K562 (cell line): ENCODE data around the gene NOCT. TPM values are rescaled to one million over a fixed set of nuclear protein-coding genes. Genes with fewer than 3 reads are reported as not detected.
"Not testable (repeated sequence)": the region's sequence is repeated elsewhere in the genome, so short reads cannot be mapped to it uniquely, and the experiment has no call there.

Experiments used
- ATAC-seq: fragments of 200-7000 bp; cut with Tn5 transposase; 3 replicates; pipeline ENCODE4 v1.9.1; 2020; ENCODE audit warnings: moderate library complexity
- BruUV-seq: library from RNA; stranded (reverse); fragments of 400-500 nt; replicated peaks from 2 replicates; lab custom pipeline; 2021; lab: Mats Ljungman, UMichigan
- CTCF ChIA-PET: fragments of 300-600 bp; formaldehyde crosslinking; extraction: SDS; loops from one replicate; lab custom pipeline; 2021; ENCODE audit warnings: low intra/inter-chr PET ratio; lab: Yijun Ruan, JAX
- POLR2A ChIA-PET: fragments of 300-600, 350-650 bp; sonication (Branson Sonifier 250); formaldehyde crosslinking; extraction: SDS; loops from one replicate; lab custom pipeline; 2021; ENCODE audit warnings: antibody characterized with exemption, inconsistent platforms; lab: Yijun Ruan, JAX
- DNase-seq, 4 experiments: peaks; one replicate each; pipeline versions ENCODE4 v3.0.0 to v3.0.0-alpha.2; 2011 to 2018; ENCODE audit warnings: low spot score in 3 of 4, mixed read lengths in 3 of 4; ENCODE audit errors: extremely low read depth in 1 of 4
- FAIRE-seq: peaks from 2 replicates; lab custom pipeline; 2011; peaks lifted over from hg19 to GRCh38; lab: Jason Lieb, UNC
- H2AFZ ChIP-seq: 2 replicates; pipeline ENCODE4 v1.6.0; 2011; ENCODE audit warnings: low read depth, low read length, control low read depth, inconsistent platforms
- H3K27ac ChIP-seq: fragments of 200-600 bp; 3 replicates; pipeline ENCODE4 v1.8.0; 2011; ENCODE audit warnings: low read depth, mild to moderate bottlenecking, control low read depth, inconsistent platforms, low read length, moderate library complexity, mixed read lengths; ENCODE audit errors: extremely low read depth
- H3K27me3 ChIP-seq, 2 experiments: fragments of 300-600 bp in 1 of 2; 2 replicates in 1 of 2; 3 replicates in 1 of 2; pipeline versions ENCODE4 v1.6.0 to v1.8.0; 2011; ENCODE audit warnings: inconsistent platforms in 2 of 2, low read length in 2 of 2, mild to moderate bottlenecking in 1 of 2, mixed read lengths in 1 of 2, moderate library complexity in 1 of 2; ENCODE audit not compliant: control insufficient read depth in 2 of 2, insufficient read depth in 2 of 2
- H3K36me3 ChIP-seq: fragments of 300-600 bp; 3 replicates; pipeline ENCODE4 v1.8.0; 2011; ENCODE audit warnings: mild to moderate bottlenecking, low read length, inconsistent platforms; ENCODE audit not compliant: control insufficient read depth, insufficient read depth
- H3K4me1 ChIP-seq, 2 experiments: fragments of 200-600 bp in 1 of 2; replicated peaks in 1 of 2; 2 replicates in 1 of 2; 3 replicates in 1 of 2; pipeline versions ENCODE4 v1.5.1 to v1.8.0; 2011; ENCODE audit warnings: inconsistent platforms in 2 of 2, low read length in 2 of 2, mild to moderate bottlenecking in 1 of 2, mixed read lengths in 1 of 2, moderate library complexity in 1 of 2; ENCODE audit not compliant: control insufficient read depth in 2 of 2, insufficient read depth in 2 of 2
- H3K4me2 ChIP-seq: 2 replicates; pipeline ENCODE4 v1.6.1; 2011; ENCODE audit warnings: low read length, control low read depth, inconsistent platforms, mixed read lengths; ENCODE audit not compliant: insufficient read depth
- H3K4me3 ChIP-seq: fragments of 200-600 bp; sonication (generic), shearing (Covaris generic); 2 replicates; pipeline ENCODE4 v1.5.1; 2016; ENCODE audit warnings: control low read depth, inconsistent platforms
- H3K79me2 ChIP-seq: fragments of 200-600 bp; 3 replicates; pipeline ENCODE4 v1.8.0; 2011; ENCODE audit warnings: low read length, inconsistent platforms; ENCODE audit not compliant: control insufficient read depth, insufficient read depth
- H3K9ac ChIP-seq, 2 experiments: 2 replicates each; pipeline versions ENCODE4 v1.6.0 to v1.6.1; 2011; ENCODE audit warnings: low read depth in 2 of 2, low read length in 2 of 2, control low read depth in 1 of 2, inconsistent platforms in 1 of 2, mild to moderate bottlenecking in 1 of 2, mixed read lengths in 1 of 2; ENCODE audit not compliant: insufficient read depth in 1 of 2
- H3K9me1 ChIP-seq: one replicate; pipeline ENCODE4 v1.6.0; 2011; ENCODE audit warnings: inconsistent platforms, mild to moderate bottlenecking, low read length, moderate library complexity; ENCODE audit not compliant: control insufficient read depth, insufficient read depth
- H3K9me3 ChIP-seq: replicated peaks from 2 replicates; pipeline ENCODE4 v1.5.1; 2011; ENCODE audit warnings: low read depth, low read length, inconsistent platforms; ENCODE audit not compliant: control insufficient read depth, insufficient read depth
- H4K20me1 ChIP-seq: replicated peaks from 2 replicates; pipeline ENCODE4 v1.6.1; 2011; ENCODE audit warnings: low read length, inconsistent platforms, mixed read lengths; ENCODE audit not compliant: control insufficient read depth, insufficient read depth
- CEBPB ChIP-seq: fragments of 450-650 bp; IDR thresholded peaks from 2 replicates; pipeline ENCODE4 v1.6.1; 2016; ENCODE audit warnings: missing genetic modification characterization, missing compliant biosample characterization
- WGBS: fragments of 100-300 bp; shearing (Covaris generic); methylation state at CpG from one replicate; pipeline ENCODE4 v1.1.6; 2016; ENCODE audit warnings: low coverage, mixed read lengths; ENCODE audit not compliant: insufficient coverage; ENCODE audit errors: missing lambda C conversion rate; 5-methylcytosine and 5-hydroxymethylcytosine counted together
- in situ Hi-C: fragments of 300-500 bp; cut with MboI; formaldehyde crosslinking; loops from 4 replicates; pipeline ENCODE4 v1.15.0; 2018; ENCODE audit warnings: inconsistent platforms, mixed read lengths
- intact Hi-C: fragments of 100-400 bp; cut with micrococcal nuclease; formaldehyde crosslinking; loops from 2 replicates; pipeline ENCODE4 v1.14.2; 2022
- polyA plus RNA-seq, 8 experiments: library from polyadenylated mRNA; depleted of rRNA in 4 of 8; stranded (reverse) in 5 of 8; unstranded in 3 of 8; fragments of >200 nt; fragmentation: Nextera tagmentation in 2 of 8; fragmentation: Illumina TruSeq in 1 of 8; extraction: Ambion mirVana in 2 of 8; extraction: Trizol in 1 of 8; gene quantifications; 2 replicates each; pipeline versions ENCODE4 v1.2.1 to v1.2.3, GENCODE V29; 2011 to 2014; ENCODE audit warnings: inconsistent platforms in 1 of 8, missing spikeins in 1 of 8
- total RNA-seq, 7 experiments: library from RNA; depleted of rRNA in 6 of 7; stranded (reverse); fragments of >200 nt in 6 of 7; fragmentation: Illumina TruSeq in 2 of 7; extraction: Trizol in 2 of 7; gene quantifications; 2 replicates each; pipeline versions ENCODE4 v1.2.1 to v1.2.3, GENCODE V29; 2011 to 2021; ENCODE audit warnings: low replicate concordance in 1 of 7

Gene NOCT
- total and polyA plus RNA-seq, 9 of the 15 experiments (the other 6 are each of a cell fraction or from before 2014, with no cell fraction given), result 1.3 to 20.2 (median 11.1) TPM

DNA sequence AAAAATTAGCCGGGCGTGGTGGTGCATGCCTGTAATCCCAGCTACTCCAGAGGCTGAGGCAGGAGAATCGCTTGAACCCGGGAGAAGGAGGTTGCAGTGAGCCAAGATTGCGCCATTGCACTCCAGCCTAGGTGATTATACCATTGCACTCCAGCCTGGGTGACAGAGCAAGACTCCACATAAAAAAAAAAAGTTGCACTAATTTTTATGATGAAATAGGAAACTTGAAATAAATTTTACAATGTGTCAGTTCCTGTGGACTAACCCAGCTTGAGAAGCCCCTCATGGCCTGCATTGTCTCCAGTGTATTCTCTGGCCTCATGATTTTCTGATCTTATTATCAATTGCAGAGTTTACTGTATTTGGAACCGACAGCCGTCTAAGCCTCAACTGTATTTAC, 14.2 kb upstream of the NOCT start:
- peak; percentile 11; the same call in 1 of the 2 replicates for TF ChIP-seq CEBPB
- H3K79me2 ChIP-seq, FAIRE-seq, H3K9me3 ChIP-seq, H2AFZ ChIP-seq, H3K4me3 ChIP-seq, H4K20me1 ChIP-seq, DNase-seq, intact Hi-C loops, H3K27ac ChIP-seq, H3K36me3 ChIP-seq, CTCF ChIA-PET, ATAC-seq, H3K27me3 ChIP-seq, H3K9me1 ChIP-seq, BruUV-seq, H3K9ac ChIP-seq, H3K4me2 ChIP-seq, H3K4me1 ChIP-seq, in situ Hi-C loops, POLR2A ChIA-PET: not testable (repeated sequence)
- WGBS, result 68% methylated on average over 7 of the region's 7 CpGs

DNA sequence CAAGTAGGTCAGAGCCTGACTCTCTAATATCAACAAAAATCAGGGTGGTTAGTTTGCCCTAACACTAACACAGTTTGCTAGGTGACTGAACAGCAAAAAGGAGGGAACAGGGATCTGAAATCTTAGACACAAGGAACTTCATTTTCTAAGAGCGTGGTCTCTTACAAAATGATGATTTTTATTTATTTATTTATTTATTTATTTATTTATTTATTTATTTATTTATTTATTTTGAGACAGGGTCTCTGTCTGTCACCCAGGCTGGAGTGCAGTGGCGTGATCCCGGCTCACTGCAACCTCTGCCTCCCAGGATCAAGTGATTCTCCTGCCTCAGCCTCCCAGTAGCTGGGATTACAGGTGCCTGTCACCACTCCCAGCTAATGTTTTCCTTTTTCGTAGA, 11.9 kb upstream of the NOCT start:
- H3K27me3 ChIP-seq, H3K4me1 ChIP-seq, CTCF ChIA-PET, H3K27ac ChIP-seq, DNase-seq, H3K4me3 ChIP-seq, H3K9ac ChIP-seq, in situ Hi-C loops, H3K36me3 ChIP-seq, H3K9me1 ChIP-seq, H3K79me2 ChIP-seq, H4K20me1 ChIP-seq, ATAC-seq, intact Hi-C loops, FAIRE-seq, H3K9me3 ChIP-seq, H2AFZ ChIP-seq, BruUV-seq, H3K4me2 ChIP-seq: not testable (repeated sequence)
- WGBS, result 50% methylated on average over 4 of the region's 4 CpGs
- POLR2A ChIA-PET, result interaction anchor here (0.6 to 1.5 kb wide), 2 partner anchors 9 to 12 kb away, joined by 3 to 7 read pairs; partner anchors contain the start of gene NOCT
